GM12873 (cell line): ENCODE results near the gene STUB1.
A peak's percentile ranks its signal among the peaks of the same experiment; 100 is the strongest.

Source experiments
- TF ChIP-seq, protein P1 (sequence below): IDR thresholded peaks from 2 replicates; pipeline ENCODE4 v1.5.1; 2012; ENCODE audit warnings: low read depth, mild to moderate bottlenecking, moderate library complexity, low read length, control low read depth; ENCODE audit not compliant: insufficient read depth; ENCODE audit errors: missing control alignments

STUB1 gene

GRCh38 chr16:662095-662494 lies 18.1 kb upstream of the STUB1 start:
- TF ChIP-seq, protein P1, sequence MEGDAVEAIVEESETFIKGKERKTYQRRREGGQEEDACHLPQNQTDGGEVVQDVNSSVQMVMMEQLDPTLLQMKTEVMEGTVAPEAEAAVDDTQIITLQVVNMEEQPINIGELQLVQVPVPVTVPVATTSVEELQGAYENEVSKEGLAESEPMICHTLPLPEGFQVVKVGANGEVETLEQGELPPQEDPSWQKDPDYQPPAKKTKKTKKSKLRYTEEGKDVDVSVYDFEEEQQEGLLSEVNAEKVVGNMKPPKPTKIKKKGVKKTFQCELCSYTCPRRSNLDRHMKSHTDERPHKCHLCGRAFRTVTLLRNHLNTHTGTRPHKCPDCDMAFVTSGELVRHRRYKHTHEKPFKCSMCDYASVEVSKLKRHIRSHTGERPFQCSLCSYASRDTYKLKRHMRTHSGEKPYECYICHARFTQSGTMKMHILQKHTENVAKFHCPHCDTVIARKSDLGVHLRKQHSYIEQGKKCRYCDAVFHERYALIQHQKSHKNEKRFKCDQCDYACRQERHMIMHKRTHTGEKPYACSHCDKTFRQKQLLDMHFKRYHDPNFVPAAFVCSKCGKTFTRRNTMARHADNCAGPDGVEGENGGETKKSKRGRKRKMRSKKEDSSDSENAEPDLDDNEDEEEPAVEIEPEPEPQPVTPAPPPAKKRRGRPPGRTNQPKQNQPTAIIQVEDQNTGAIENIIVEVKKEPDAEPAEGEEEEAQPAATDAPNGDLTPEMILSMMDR = no peak

DNA sequence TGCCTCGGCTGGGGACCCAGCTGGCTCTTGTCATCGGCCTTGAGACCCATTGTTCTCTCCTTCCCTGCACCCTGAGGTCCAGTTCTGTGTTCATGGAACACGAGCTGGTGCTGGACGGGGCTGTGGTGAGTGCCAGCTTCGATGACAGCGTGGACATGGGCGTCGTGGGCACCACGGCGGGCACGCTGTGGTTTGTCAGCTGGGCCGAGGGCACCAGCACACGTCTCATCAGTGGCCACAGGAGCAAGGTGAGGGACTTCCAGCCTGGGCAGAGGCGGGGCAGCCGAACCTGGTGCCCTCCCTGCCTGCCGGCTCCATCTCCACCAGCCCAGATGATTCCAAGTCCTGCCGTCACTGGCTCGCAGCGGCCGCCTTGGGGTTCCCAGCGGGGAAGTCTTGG lies 17.6 kb upstream of the STUB1 start:
- TF ChIP-seq, protein P1 = no peak

DNA sequence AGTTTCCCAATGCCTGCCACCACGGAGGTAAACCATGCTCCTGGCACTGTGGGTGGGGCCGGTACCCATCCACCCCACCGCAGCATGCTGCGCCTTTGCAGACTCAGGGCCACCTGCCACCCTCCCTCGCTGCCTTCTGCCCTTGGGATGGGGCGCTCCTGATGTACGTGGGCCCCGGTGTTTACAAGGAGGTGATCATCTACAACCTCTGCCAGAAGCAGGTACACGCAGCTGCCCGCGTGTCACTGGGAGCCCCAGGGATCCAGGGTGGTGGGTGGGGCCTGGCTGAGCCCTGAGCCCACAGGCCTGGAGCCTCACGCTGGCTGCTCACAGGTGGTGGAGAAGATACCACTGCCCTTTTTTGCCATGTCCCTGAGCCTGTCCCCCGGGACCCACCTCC lies 13.6 kb upstream of the STUB1 start:
- TF ChIP-seq, protein P1 = no peak

DNA sequence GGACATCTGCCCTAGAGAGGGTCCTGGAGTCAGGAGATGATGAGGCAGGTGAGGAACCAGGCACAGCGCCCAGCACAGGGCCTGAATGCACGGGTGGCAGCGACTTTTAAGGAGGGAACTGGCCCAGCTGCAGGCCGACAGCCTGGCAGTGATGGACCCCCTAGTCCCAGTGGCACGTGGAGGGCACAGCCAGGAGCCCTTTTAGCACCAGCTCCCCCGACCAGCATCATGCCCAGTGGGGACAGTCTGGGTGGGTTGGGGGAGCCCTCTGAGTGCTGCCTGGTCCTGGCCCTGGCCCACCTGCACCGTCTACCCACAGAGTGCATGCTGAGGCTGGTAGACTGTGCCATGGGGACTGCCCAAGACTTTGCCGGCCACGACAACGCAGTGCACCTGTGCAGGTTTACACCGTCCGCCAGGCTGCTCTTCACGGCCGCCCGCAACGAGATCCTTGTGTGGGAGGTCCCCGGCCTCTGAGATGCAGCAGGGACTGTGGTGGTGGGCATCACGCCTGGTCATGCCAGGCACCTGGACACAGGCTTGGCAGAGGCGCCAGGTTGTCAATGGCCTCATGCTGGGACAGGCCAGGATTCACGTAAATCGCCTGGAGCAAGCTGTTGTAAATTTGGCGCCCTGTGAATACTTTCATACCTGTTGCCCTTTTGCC lies 13.0 kb upstream of the STUB1 start:
- TF ChIP-seq, protein P1 = no peak

DNA sequence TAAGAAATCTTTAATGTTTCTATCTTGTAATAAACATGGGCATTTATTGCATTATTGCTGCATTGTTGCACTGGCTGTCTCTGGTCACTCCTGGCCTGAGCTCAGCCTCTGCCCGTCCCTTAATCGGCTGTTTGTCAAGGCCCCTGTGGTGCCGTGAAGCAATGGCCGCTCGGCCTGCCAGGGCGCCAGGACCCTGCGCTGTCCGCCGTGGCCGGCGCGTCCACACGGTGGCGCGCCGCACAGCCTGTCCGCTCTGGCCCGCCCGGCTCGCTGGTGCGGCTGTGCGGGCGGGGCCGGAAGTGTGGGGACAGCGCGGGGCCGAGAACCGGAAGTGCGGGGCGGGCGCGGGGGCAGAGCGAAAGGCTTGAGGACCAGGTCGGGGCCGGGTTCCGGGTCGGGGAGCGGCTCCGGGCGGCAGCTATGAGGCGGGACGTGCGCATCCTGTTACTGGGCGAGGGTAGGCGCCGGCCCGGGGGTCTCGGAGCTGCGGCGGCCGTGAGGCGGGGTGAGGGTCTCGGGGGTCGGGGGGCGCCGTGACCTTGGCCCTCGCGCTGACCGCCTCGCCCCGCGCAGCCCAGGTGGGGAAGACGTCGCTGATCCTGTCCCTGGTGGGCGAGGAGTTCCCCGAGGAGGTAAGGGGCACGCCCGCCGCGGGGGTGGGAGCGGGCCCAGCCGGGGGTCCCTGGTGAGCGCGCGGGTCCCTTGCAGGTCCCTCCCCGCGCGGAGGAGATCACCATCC lies 12.3 kb upstream of the STUB1 start, which contains the start of gene RHOT2:
RHOT2 (plus strand) TSS at position 353 of the 739 bp plus-strand sequence; CDS start at position 421, 68 bp downstream.
- TF ChIP-seq, protein P1 = peak; percentile 83

DNA sequence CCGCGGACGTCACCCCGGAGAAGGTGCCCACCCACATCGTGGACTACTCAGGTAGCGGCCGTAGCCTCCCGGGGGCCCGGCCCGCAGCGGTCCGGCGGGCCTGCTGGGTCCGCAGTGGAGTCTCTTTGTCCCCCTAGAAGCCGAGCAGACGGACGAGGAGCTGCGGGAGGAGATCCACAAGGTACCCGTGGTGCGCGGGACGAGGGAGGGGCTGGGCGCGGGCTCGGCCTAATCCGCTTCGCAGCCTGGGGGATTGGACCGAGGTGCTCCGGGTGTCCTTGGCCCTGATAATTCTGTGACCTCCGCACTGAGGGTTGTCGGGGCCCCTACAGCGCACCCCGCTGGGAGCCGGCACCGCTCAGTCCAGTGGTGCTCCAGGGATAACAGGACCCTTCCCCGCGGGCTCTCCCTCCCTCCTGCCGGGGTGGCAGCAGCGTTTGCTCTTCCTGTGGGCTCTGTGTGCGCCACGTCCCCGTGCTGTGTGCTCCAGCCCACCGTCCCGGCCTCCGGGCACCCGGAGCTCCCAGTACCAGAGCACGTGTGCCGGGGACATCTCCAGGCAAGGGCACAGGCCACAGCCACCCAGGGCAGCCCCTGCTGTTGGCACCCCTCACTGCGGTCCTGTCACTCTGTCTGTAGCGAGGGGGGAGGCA lies 11.6 kb upstream of the STUB1 start:
- TF ChIP-seq, protein P1 = no peak

- TF ChIP-seq, protein P1 = no peak
These were observed 10.5 kb upstream of the STUB1 start for GRCh38 chr16:669666-670065.
